GM12878 (cell line): Measurements from ENCODE around the gene CASP10. TPM values are rescaled to one million over a fixed set of nuclear protein-coding genes. Genes with fewer than 3 reads are reported as not detected.

ENCODE experiments used
- ASH2L ChIP-seq: fragments of 300-600, 200-600 bp; sonication (generic); IDR thresholded peaks from 2 replicates; pipeline ENCODE4 v1.6.1; 2017; ENCODE audit warnings: low read depth, mild to moderate bottlenecking, borderline replicate concordance
- HDGF ChIP-seq: fragments of 450-650 bp; IDR thresholded peaks from 2 replicates; pipeline ENCODE4 v1.6.1; 2016; ENCODE audit warnings: antibody characterized with exemption
- MEF2B ChIP-seq: fragments of 450-650 bp; IDR thresholded peaks from 2 replicates; pipeline ENCODE4 v1.6.1; 2018; ENCODE audit warnings: mild to moderate bottlenecking, moderate library complexity; ENCODE audit not compliant: partially characterized antibody, poor library complexity, severe bottlenecking
- MTA3 ChIP-seq: IDR thresholded peaks from 2 replicates; pipeline ENCODE4 v1.6.1; 2012; ENCODE audit warnings: low read length, inconsistent platforms, borderline replicate concordance
- MXI1 ChIP-seq: fragments of 150-350 bp; IDR thresholded peaks from 2 replicates; pipeline ENCODE4 v1.6.1; 2011; ENCODE audit warnings: low read depth, mild to moderate bottlenecking, inconsistent platforms, low read length, improper control_type of control experiment
- NFXL1 ChIP-seq: fragments of 450-650 bp; IDR thresholded peaks from 2 replicates; pipeline ENCODE4 v1.6.1; 2017; ENCODE audit warnings: antibody characterized with exemption, mild to moderate bottlenecking, borderline replicate concordance
- POLR2AphosphoS2 ChIP-seq: IDR thresholded peaks from 2 replicates; pipeline ENCODE4 v1.6.1; 2011; ENCODE audit warnings: low read depth, mild to moderate bottlenecking, low read length, improper control_type of control experiment, moderate library complexity
- POLR2AphosphoS5 ChIP-seq: IDR thresholded peaks from 2 replicates; pipeline ENCODE4 v1.6.1; 2011; ENCODE audit warnings: mild to moderate bottlenecking, low read length, inconsistent platforms
- POU2F2 ChIP-seq: IDR thresholded peaks from 3 replicates; pipeline ENCODE4 v1.6.1; 2011; ENCODE audit warnings: low read depth, mild to moderate bottlenecking, low read length, borderline replicate concordance
- SIN3A ChIP-seq: IDR thresholded peaks from 2 replicates; pipeline ENCODE4 v1.6.1; 2012; ENCODE audit warnings: low read depth, low read length, improper control_type of control experiment
- SMC3 ChIP-seq: IDR thresholded peaks from 2 replicates; pipeline ENCODE4 v1.6.1; 2011; ENCODE audit warnings: low read length, improper control_type of control experiment, borderline replicate concordance
- SP1 ChIP-seq: IDR thresholded peaks from one replicate; pipeline ENCODE4 v1.6.1; 2011; ENCODE audit warnings: low read depth, low read length
- SREBF1 ChIP-seq: IDR thresholded peaks from 2 replicates; pipeline ENCODE4 v1.6.1; 2012; ENCODE audit warnings: mild to moderate bottlenecking, low read length
- STAT3 ChIP-seq: IDR thresholded peaks from 2 replicates; pipeline ENCODE4 v1.6.1; 2011; ENCODE audit warnings: low read depth, low read length, improper control_type of control experiment
- polyA plus RNA-seq, 11 experiments: library from polyadenylated mRNA; depleted of rRNA in 4 of 11; unstranded in 6 of 11; stranded (reverse) in 5 of 11; fragments of >200 nt; fragmentation: Nextera tagmentation in 4 of 11; fragmentation: Illumina TruSeq in 1 of 11; extraction: Ambion mirVana in 4 of 11; extraction: Trizol in 1 of 11; gene quantifications; 1 replicate in 1 of 11; 2 replicates in 10 of 11; pipeline versions ENCODE4 v1.2.1 to v1.2.3, GENCODE V29; 2011 to 2016; ENCODE audit warnings: inconsistent platforms in 2 of 11, missing spikeins in 2 of 11, low read depth in 1 of 11
- total RNA-seq, 4 experiments: library from RNA; depleted of rRNA in 3 of 4; stranded (reverse); fragments of >200 nt in 3 of 4; fragmentation: Illumina TruSeq in 1 of 4; extraction: Trizol in 1 of 4; gene quantifications; 2 replicates each; pipeline versions ENCODE4 v1.2.1 to v1.2.3, GENCODE V29; 2013 to 2021
- TF ChIP-seq, protein P1 (sequence below): fragments of 450-650 bp; formaldehyde crosslinking; IDR thresholded peaks from 2 replicates; pipeline ENCODE4 v1.4.0; 2022; ENCODE audit warnings: mild to moderate bottlenecking, moderate library complexity
- TF ChIP-seq, protein P2 (sequence below): IDR thresholded peaks from 2 replicates; pipeline ENCODE4 v1.6.1; 2012; ENCODE audit warnings: low read length, inconsistent platforms

The CASP10 gene
- total and polyA plus RNA-seq, 10 of the 15 experiments (the other 5 are each of a cell fraction or from before 2014, with no cell fraction given): 7.2 to 14.1 (median 10.8) TPM

GRCh38 chr2:201231781-201232466 lies 49.0 kb downstream of the CASP10 start (continued):
- TF ChIP-seq POU2F2 (peak; percentile 61; the same call in 1 of the 3 replicates), POLR2AphosphoS5 (peak; percentile 76), ASH2L (no peak), STAT3 (no peak), POLR2AphosphoS2 (0 out of 2 replicates have a peak, but pooled peaks have one; percentile 43), HDGF (peak; percentile 79), MXI1 (peak; percentile 61), MTA3 (no peak), SREBF1 (no peak), SP1 (peak; percentile 36), SMC3 (peak; percentile 92), SIN3A (peak; percentile 73; the same call in 1 of the 2 replicates), NFXL1 (no peak), MEF2B (no peak)
- TF ChIP-seq, protein P1, sequence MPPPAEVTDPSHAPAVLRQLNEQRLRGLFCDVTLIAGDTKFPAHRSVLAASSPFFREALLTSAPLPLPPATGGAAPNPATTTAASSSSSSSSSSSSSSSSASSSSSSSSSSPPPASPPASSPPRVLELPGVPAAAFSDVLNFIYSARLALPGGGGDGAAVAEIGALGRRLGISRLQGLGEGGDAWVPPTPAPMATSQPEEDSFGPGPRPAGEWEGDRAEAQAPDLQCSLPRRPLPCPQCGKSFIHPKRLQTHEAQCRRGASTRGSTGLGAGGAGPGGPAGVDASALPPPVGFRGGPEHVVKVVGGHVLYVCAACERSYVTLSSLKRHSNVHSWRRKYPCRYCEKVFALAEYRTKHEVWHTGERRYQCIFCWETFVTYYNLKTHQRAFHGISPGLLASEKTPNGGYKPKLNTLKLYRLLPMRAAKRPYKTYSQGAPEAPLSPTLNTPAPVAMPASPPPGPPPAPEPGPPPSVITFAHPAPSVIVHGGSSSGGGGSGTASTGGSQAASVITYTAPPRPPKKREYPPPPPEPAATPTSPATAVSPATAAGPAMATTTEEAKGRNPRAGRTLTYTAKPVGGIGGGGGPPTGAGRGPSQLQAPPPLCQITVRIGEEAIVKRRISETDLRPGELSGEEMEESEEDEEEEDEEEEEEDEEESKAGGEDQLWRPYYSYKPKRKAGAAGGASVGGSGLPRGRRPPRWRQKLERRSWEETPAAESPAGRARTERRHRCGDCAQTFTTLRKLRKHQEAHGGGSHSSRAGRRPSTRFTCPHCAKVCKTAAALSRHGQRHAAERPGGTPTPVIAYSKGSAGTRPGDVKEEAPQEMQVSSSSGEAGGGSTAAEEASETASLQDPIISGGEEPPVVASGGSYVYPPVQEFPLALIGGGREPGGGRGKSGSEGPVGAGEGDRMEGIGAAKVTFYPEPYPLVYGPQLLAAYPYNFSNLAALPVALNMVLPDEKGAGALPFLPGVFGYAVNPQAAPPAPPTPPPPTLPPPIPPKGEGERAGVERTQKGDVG: no peak
- TF ChIP-seq, protein P2, sequence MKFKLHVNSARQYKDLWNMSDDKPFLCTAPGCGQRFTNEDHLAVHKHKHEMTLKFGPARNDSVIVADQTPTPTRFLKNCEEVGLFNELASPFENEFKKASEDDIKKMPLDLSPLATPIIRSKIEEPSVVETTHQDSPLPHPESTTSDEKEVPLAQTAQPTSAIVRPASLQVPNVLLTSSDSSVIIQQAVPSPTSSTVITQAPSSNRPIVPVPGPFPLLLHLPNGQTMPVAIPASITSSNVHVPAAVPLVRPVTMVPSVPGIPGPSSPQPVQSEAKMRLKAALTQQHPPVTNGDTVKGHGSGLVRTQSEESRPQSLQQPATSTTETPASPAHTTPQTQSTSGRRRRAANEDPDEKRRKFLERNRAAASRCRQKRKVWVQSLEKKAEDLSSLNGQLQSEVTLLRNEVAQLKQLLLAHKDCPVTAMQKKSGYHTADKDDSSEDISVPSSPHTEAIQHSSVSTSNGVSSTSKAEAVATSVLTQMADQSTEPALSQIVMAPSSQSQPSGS: no peak
